ENCODE measurements around the gene RASSF7. TPM values are rescaled to one million over a fixed set of nuclear protein-coding genes. Genes with fewer than 3 reads are reported as not detected.

Gene RASSF7
- total RNA-seq, 1 donor from 2014 or later: 2.6 TPM

DNA sequence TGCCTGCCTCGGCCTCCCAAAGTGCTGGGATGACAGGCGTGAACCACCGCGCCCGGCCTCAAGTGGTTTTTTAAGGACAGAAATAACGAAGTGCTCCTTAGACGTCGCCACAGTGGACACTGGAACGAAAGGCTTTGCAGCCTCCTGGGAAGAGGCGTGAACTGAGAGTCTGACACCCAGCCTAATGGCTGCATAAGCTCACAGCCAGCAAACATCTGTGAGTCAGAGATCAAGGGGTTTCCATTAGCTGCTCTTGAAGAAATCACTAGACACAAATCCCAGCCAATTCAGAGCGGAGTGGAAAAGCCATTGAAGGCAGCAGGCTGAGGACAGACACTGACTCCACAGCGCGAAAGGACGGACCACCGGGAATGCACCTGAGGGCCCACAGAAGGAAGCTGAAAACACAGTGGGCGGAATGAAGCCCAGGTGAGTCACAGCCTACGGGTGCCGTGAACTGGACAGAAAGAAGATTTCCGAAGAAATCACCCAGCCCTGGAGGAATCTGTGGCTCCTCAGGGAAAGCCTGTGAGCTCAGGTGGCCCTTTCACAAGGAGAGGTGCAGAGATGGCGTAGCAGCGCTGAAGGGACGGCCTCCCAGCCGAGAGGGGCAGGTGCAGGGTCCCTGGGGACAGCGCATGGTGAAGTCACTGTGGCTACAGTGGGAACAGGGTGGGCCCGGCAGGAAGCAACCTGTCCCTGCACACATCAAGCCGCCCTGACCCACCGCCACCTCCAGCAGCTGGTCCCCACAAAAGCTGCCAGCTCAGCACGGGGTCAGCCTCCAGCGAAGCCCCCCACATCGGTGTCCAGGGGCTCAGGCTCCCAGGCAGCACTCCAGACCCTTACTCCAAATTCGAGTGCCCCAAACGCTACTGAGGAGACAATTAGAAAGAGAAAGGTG, 11.8 kb upstream of the RASSF7 start:
- intact Hi-C loops (cut with DNase I): no loop called here
- DNase-seq (ENCODE audit: low spot score): no peak

GRCh38 chr11:550021-550745, 10.6 kb upstream of the RASSF7 start:
- intact Hi-C loops (cut with DNase I): no loop called here
- DNase-seq (ENCODE audit: low spot score): no peak

- DNase-seq (ENCODE audit: low spot score): no peak
- intact Hi-C loops (cut with DNase I): no loop called here
Observed at GRCh38 chr11:550746-551085, 10.1 kb upstream of the RASSF7 start.

GRCh38 chr11:551131-551530, 9.6 kb upstream of the RASSF7 start:
- intact Hi-C loops (cut with DNase I): no loop called here
- DNase-seq (ENCODE audit: low spot score): no peak

- intact Hi-C loops (cut with DNase I): no loop called here
- no peak for DNase-seq (ENCODE audit: low spot score)
Observed at GRCh38 chr11:551596-551995, 9.2 kb upstream of the RASSF7 start.

- intact Hi-C loops (cut with DNase I): no loop called here
- DNase-seq (ENCODE audit: low spot score): no peak
Observed at GRCh38 chr11:553083-553987, 7.4 kb upstream of the RASSF7 start.

- intact Hi-C loops (cut with DNase I): no loop called here
- DNase-seq (ENCODE audit: low spot score): no peak
Observed at GRCh38 chr11:553988-554340, 6.8 kb upstream of the RASSF7 start.

DNA sequence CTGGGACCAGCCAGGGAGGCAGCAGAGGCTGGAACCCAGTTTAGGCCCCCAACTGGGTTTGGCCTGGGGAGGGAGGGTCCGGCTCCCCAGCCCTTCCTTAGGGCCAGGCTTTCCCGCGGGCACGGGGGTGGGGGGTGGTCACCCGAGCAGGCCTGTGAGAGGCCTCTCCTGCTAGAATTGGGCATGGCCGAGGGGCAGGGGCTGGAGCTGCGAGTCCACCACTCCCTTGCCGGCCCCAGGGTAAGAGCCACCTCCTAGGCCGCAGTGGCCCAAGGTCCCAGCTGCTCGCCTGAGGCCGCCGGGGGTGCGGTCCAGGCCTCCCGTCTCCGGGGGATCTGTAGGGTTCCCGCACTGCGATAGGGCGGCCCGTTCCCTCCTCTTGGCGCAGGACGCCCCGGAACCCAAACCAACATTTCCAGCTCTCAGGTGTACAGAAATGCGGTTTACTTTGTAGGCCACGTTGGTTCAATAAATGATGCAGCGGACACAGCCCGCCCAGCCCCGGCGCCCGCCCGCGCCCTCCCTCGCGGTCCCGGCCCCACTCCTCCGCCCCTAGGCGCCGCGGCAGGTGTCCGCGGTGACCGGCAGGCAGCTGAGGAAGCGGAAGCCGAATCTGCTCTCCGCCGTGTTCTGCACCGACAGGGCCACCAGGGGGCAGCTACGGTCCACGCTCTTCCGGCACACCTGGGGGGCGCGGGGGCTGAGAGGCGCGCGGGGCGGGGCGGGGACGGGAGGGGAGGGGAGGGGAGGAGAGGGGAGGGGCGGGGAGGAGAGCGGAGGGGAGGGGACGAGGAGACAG, 6.1 kb upstream of the RASSF7 start:
- intact Hi-C loops (cut with DNase I): no loop called here
- DNase-seq (ENCODE audit: low spot score): peak; percentile 88

DNA sequence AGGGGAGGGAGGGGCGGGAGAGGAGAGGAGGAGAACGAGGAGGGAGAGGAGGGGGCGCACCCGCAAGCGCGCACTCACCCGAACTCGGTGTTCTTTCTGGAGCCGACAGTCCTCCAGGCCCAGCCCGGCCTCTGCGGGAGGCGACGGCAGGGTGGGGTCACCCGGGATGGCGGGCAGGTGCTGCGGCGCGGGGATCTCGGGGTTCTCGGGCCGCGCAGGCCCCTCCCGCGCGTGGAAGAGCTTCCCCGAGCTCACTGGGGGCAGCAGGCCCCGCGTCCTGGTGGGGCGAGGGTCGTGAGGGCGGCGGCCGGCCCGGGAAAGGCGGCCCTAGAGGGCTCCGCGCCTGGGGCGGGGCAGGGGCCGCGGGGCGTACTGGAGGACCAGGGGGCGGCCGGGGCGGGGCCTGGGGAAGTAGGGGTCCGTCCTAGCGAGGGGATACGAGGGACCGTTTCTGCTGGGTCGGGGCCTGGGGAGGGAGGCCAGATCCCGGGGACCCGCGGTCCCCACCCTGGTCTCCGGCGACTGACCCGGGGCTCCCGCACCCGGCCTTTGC, 5.5 kb upstream of the RASSF7 start:
- intact Hi-C loops (cut with DNase I): no loop called here
- no peak for DNase-seq (ENCODE audit: low spot score)

- DNase-seq (ENCODE audit: low spot score): no peak
- intact Hi-C loops (cut with DNase I): loop anchor here (2.0 kb wide), 1 partner anchor 173 kb away; no protein-coding TSS in a partner anchor
Observed at GRCh38 chr11:555780-556661, 4.7 kb upstream of the RASSF7 start.

- no peak for DNase-seq (ENCODE audit: low spot score)
- intact Hi-C loops (cut with DNase I): loop anchor here (2.0 kb wide), 1 partner anchor 172 kb away; no protein-coding TSS in a partner anchor
Observed at GRCh38 chr11:556662-557256, 4.0 kb upstream of the RASSF7 start.

DNA sequence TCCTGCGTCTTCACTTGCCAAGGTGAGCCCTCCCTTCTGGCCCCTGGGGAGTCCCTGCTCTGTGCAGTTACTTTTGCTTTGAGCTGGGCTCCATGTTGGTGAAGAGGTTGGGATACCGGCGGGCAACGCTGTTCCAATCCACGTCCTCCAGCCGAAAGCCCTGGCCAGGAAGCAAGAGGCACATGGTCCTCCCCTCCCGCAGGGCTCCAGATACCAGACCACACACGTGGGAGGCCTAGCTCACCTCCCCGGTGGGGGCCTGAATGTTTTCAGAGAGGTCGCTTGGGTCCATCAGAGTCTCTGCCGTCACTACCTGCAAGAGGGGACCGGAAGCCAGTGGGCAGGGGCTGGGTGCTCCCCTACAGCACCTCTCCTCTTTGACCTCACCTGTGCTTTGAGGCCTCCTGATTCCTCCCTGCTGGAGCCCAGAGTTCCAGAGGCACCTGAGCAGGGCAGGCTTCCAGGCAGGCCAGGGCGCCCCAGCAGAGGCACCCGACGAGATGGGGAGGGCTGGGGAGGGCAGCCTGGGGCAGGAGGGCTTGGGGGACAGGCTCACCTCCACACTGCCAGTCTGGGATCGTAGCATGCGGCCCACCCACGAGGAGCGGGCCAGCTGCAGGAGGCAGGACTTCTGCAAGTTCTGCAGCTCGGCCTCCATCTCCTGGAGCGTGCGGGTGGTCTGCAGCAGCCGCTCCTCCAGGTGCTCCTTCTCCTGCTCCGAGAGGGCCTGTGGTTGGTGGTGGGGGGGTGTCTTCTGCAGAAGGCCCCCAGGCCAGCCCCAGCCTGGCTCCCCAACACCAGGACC, 3.2 kb upstream of the RASSF7 start:
- intact Hi-C loops (cut with DNase I): loop anchor here (2.0 kb wide), 1 partner anchor 171 kb away; no protein-coding TSS in a partner anchor

DNA sequence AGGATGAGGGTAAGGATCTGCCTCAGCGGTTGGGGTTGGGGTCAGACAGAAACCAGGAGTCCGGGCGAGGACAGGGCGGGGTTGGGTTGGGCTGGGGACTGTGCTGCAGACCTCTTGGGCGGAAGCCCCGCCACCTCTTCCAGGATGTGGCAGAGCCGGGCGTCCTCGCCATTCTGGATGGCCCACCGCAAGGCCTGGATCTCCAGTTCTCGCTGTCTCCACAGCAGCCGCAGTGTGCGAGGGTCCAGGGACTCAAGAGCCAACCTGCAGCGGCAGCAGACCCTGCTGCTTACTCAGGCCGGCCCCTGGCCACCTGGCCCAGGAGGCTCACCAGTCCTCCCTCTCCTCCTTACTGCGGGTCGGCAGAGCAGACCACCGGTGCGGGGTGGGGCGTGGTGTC, 2.3 kb upstream of the RASSF7 start:
- no peak for DNase-seq (ENCODE audit: low spot score)
- intact Hi-C loops (cut with DNase I): no loop called here

More for the DNA sequence above, 3.2 kb upstream of the RASSF7 start:
- DNase-seq (ENCODE audit: low spot score): no peak

DNA sequence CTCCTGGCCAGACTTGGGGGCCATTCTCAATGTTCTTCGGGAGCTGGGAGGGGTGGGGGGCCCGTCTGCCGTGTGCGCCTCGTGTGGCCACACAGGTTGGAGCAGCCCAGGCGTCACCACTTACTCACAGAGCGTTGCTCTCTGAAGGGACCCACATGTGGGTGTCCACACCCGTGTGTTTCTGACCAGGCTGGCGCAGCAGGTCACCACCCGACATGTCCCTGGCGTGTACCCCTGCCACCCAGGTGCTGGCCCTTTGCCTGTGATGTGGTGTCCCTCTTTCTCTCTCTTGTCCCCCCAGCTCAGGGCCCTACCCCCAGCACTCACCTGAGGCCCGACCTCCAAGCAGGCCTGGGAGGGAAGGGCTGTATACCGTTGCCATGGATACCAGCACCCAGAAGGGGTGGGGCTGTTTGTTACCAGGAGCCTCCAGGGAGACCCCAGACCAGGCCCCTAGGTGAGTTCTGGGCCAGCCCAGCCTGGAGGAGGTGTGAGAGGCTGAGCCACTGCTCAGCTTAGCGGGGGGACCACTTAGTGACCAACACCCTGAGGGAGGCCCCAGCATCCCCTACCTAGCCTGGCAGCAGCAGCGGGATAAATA, 1.6 kb upstream of the RASSF7 start:
- no peak for DNase-seq (ENCODE audit: low spot score)
- intact Hi-C loops (cut with DNase I): no loop called here

GRCh38 chr11:559712-560304, 962 bp upstream of the RASSF7 start:
- DNase-seq (ENCODE audit: low spot score): no peak

More at GRCh38 chr11:559712-560304, 962 bp upstream of the RASSF7 start:
- intact Hi-C loops (cut with DNase I): no loop called here

Data from cardiac septum (tissue), 1 donor.